Activated T-helper 17 cell treated with anti-CD3 and anti-CD28 coated beads, Interleukin-2, amount 50 U/mL, for 72 hours (primary cell): ENCODE results near the gene ZBED1. TPM values are rescaled to one million over a fixed set of nuclear protein-coding genes. Genes with fewer than 3 reads are reported as not detected.

ENCODE experiments used
- ATAC-seq: fragments of 150-1000 bp; cut with Tn5 transposase; replicated peaks from 2 replicates; pipeline ENCODE4 v1.10.0; 2021; ENCODE audit warnings: mild to moderate bottlenecking, moderate library complexity
- H3K27ac Mint-ChIP-seq: one replicate; pipeline ENCODE4 v1.8.0; 2022; ENCODE audit warnings: mixed read lengths
- H3K27me3 Mint-ChIP-seq: one replicate; pipeline ENCODE4 v1.8.0; 2022; ENCODE audit warnings: mixed read lengths
- H3K36me3 Mint-ChIP-seq: one replicate; pipeline ENCODE4 v1.8.0; 2022; ENCODE audit warnings: low read depth, mild to moderate bottlenecking, mixed read lengths
- H3K4me1 Mint-ChIP-seq: one replicate; pipeline ENCODE4 v1.8.0; 2022; ENCODE audit warnings: mixed read lengths
- H3K4me3 Mint-ChIP-seq: one replicate; pipeline ENCODE4 v1.8.0; 2022; ENCODE audit warnings: mild to moderate bottlenecking, mixed read lengths
- H3K9me3 Mint-ChIP-seq: one replicate; pipeline ENCODE4 v1.8.0; 2022; ENCODE audit warnings: mixed read lengths
- total RNA-seq, 2 donors: library from RNA; stranded (reverse); gene quantifications; one replicate each; pipeline ENCODE4 v1.2.3, GENCODE V29; 2022

ZBED1 gene
- total RNA-seq, 2 donors from 2014 or later = 27.4 to 37.6 TPM

GRCh38 chrX:2452317-2452784 lies 48.4 kb downstream of the ZBED1 start:
- no peak overlapping the region for H3K4me3 Mint-ChIP-seq
- no peak for ATAC-seq
- peaks cover 8% of the 10 kb centered on the region for H3K4me1 Mint-ChIP-seq
- no peaks in the 10 kb centered on the region for H3K9me3 Mint-ChIP-seq
- peaks cover 4% of the 10 kb centered on the region for H3K36me3 Mint-ChIP-seq
- H3K27ac Mint-ChIP-seq = no peak overlapping the region
- no peaks in the 10 kb centered on the region for H3K27me3 Mint-ChIP-seq

- Mint-ChIP-seq H3K36me3 (peaks cover 6% of the 10 kb centered on the region), H3K9me3 (no peaks in the 10 kb centered on the region), H3K4me1 (peaks cover 8% of the 10 kb centered on the region), H3K27me3 (no peaks in the 10 kb centered on the region), H3K27ac (no peak overlapping the region), H3K4me3 (no peak overlapping the region)
- ATAC-seq = no peak
Observed at GRCh38 chrX:2451501-2452316, 49.1 kb downstream of the ZBED1 start.

GRCh38 chrX:2450681-2451080 lies 50.1 kb downstream of the ZBED1 start:
- Mint-ChIP-seq H3K4me1 (peaks cover 4% of the 10 kb centered on the region), H3K27me3 (no peaks in the 10 kb centered on the region), H3K36me3 (peaks cover 6% of the 10 kb centered on the region), H3K27ac (no peak overlapping the region), H3K4me3 (no peak overlapping the region), H3K9me3 (no peaks in the 10 kb centered on the region)
- ATAC-seq = no peak

- ATAC-seq = no peak
- no peaks in the 10 kb centered on the region for H3K27me3 Mint-ChIP-seq
- no peak overlapping the region for H3K27ac Mint-ChIP-seq
- H3K4me3 Mint-ChIP-seq = no peak overlapping the region
- no peaks in the 10 kb centered on the region for H3K9me3 Mint-ChIP-seq
- H3K4me1 Mint-ChIP-seq = peaks cover 4% of the 10 kb centered on the region
- peaks cover 6% of the 10 kb centered on the region for H3K36me3 Mint-ChIP-seq
Observed at GRCh38 chrX:2449135-2449886, 51.5 kb downstream of the ZBED1 start.

- no peak overlapping the region for H3K27ac Mint-ChIP-seq
- H3K4me1 Mint-ChIP-seq = peaks cover 4% of the 10 kb centered on the region
- peaks cover 6% of the 10 kb centered on the region for H3K36me3 Mint-ChIP-seq
- ATAC-seq = no peak
- no peaks in the 10 kb centered on the region for H3K9me3 Mint-ChIP-seq
- no peaks in the 10 kb centered on the region for H3K27me3 Mint-ChIP-seq
- no peak overlapping the region for H3K4me3 Mint-ChIP-seq
Observed at GRCh38 chrX:2447484-2447883, 53.3 kb downstream of the ZBED1 start.

- ATAC-seq = no peak
- no peak overlapping the region for H3K27ac Mint-ChIP-seq
- H3K4me3 Mint-ChIP-seq = no peak overlapping the region
- no peaks in the 10 kb centered on the region for H3K9me3 Mint-ChIP-seq
- H3K36me3 Mint-ChIP-seq = peaks cover 6% of the 10 kb centered on the region
- peaks cover 4% of the 10 kb centered on the region for H3K4me1 Mint-ChIP-seq
- H3K27me3 Mint-ChIP-seq = no peaks in the 10 kb centered on the region
Observed at GRCh38 chrX:2446815-2447214, 54.0 kb downstream of the ZBED1 start.

GRCh38 chrX:2445662-2446623 lies 54.8 kb downstream of the ZBED1 start:
- Mint-ChIP-seq H3K9me3 (no peaks in the 10 kb centered on the region), H3K27ac (no peak overlapping the region), H3K36me3 (peaks cover 9% of the 10 kb centered on the region), H3K4me1 (no peaks in the 10 kb centered on the region), H3K4me3 (no peak overlapping the region), H3K27me3 (no peaks in the 10 kb centered on the region)
- no peak for ATAC-seq

GRCh38 chrX:2442694-2443093 lies 58.1 kb downstream of the ZBED1 start:
- no peak for ATAC-seq
- H3K9me3 Mint-ChIP-seq = no peaks in the 10 kb centered on the region
- no peaks in the 10 kb centered on the region for H3K4me1 Mint-ChIP-seq
- H3K27me3 Mint-ChIP-seq = no peaks in the 10 kb centered on the region
- no peak overlapping the region for H3K4me3 Mint-ChIP-seq
- H3K36me3 Mint-ChIP-seq = peaks cover 30% of the 10 kb centered on the region
- no peak overlapping the region for H3K27ac Mint-ChIP-seq

- Mint-ChIP-seq H3K27me3 (no peaks in the 10 kb centered on the region), H3K4me3 (no peak overlapping the region), H3K4me1 (no peaks in the 10 kb centered on the region), H3K27ac (no peak overlapping the region), H3K36me3 (peaks cover 30% of the 10 kb centered on the region), H3K9me3 (no peaks in the 10 kb centered on the region)
- ATAC-seq = no peak
Observed at GRCh38 chrX:2441466-2441865, 59.3 kb downstream of the ZBED1 start.

GRCh38 chrX:2439613-2440012 lies 61.2 kb downstream of the ZBED1 start:
- Mint-ChIP-seq H3K4me1 (peaks cover 5% of the 10 kb centered on the region), H3K36me3 (peaks cover 36% of the 10 kb centered on the region), H3K27ac (no peak overlapping the region), H3K4me3 (no peak overlapping the region), H3K27me3 (no peaks in the 10 kb centered on the region), H3K9me3 (no peaks in the 10 kb centered on the region)
- ATAC-seq = no peak

Other genes starting within 250 kb of the ZBED1 start
- 10 to 100 TPM; 19.6 to 21.6 TPM for gene DHRSX, start within 50 bp of the ZBED1 start, total RNA-seq
- gene CD99, start 190.3 kb upstream of the ZBED1 start, total RNA-seq = 100 to 1,000 TPM; 157 to 231 TPM